ENCODE results near the gene UNC45B.
"Not testable (repeated sequence)": the region's sequence is repeated elsewhere in the genome, so short reads cannot be mapped to it uniquely, and the experiment has no call there.

Gene UNC45B

DNA sequence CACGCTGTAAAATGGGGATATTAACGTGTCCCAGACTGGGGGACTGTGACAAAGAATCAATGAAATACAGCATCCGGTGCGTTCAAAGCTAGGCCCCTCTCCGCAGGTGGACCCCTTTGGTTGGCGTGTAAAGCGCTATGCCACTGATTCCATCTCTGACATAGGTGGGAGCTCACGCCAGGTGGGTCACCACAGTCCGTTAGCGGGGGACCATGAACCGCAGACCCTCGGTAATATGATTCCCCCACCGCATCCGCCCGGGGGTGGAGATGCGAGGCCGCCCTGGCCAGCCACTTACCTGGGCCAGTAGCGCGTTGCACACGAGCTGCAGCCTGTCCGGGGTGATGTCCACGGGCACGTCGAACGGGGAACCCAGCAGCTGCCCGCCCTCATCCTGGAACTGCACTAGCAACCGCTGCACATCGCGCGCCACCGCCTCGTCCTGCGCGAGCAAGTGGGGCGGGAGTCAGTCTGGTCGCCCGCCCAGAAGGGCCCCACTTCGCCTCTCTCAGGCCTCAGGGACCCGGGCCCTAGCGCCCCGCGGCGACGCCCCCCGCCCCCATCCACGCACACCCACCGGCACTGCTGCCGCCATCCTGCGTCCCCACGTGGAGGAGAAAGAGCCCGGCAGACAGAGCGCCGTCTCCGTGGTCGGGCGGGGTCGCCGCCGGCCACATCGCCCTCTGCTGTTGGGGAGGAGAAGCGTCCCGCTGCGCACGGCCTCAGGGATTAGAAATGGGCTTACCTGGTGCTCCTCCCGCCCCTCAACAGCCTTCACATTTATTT lies 5.7 kb upstream of the UNC45B start, which contains the start of gene NLE1:
TSS of gene NLE1 (minus strand) at position 623 of the 786 bp plus-strand sequence. CDS start at position 595, 28 bp downstream.
- Histone ChIP-seq H3K4me3 (ENCODE audit: insufficient read depth, low read depth, low read length) (peak within 1 kb of the TSS; percentile 98), H3K4me1 (ENCODE audit: control insufficient read depth, insufficient read depth, low read length) (no peaks in the 10 kb centered on the region), H3K27ac (ENCODE audit: insufficient read depth, low read depth, low read length, poor library complexity, severe bottlenecking) (no peak within 1 kb of the TSS), H3K9me3 (ENCODE audit: control insufficient read depth, low read length) (no peaks in the 10 kb centered on the region), H3K36me3 (ENCODE audit: control insufficient read depth, insufficient read depth, low read length) (peaks cover 23% of the 10 kb centered on the region), H3K27me3 (ENCODE audit: control insufficient read depth, insufficient read depth, low read length, poor library complexity, severe bottlenecking) (no peaks in the 10 kb centered on the region)
- WGBS, 2 experiments = 0% methylated on average over 65 of the region's 65 CpGs

DNA sequence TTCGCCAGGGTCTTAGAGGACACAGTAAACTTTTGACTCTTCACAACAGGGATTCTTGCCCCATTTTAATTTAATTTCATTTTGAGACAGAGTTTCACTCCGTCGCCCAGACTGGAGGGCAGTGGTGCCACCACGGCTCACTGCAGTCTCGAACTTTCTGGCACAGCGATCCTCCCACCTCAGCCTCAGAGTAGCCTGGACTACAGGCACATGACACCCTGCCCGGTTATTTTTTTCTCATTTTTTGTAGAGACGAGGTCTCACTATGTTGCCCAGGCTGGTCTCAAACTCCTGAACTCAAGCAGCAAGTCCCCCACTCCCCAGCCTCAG lies 5.2 kb upstream of the UNC45B start:
- H3K36me3 ChIP-seq (ENCODE audit: control insufficient read depth, insufficient read depth, low read length) = peaks cover 20% of the 10 kb centered on the region
- peak overlapping the region; percentile 98 for H3K4me3 ChIP-seq (ENCODE audit: insufficient read depth, low read depth, low read length)
- 75 to 77% methylated on average over 8 of the region's 8 CpGs for WGBS, 2 experiments
- H3K4me1 ChIP-seq (ENCODE audit: control insufficient read depth, insufficient read depth, low read length) = no peaks in the 10 kb centered on the region
- H3K9me3 ChIP-seq (ENCODE audit: control insufficient read depth, low read length) = no peaks in the 10 kb centered on the region
- H3K27me3 ChIP-seq (ENCODE audit: control insufficient read depth, insufficient read depth, low read length, poor library complexity, severe bottlenecking) = no peaks in the 10 kb centered on the region
- no peak overlapping the region for H3K27ac ChIP-seq (ENCODE audit: insufficient read depth, low read depth, low read length, poor library complexity, severe bottlenecking)

DNA sequence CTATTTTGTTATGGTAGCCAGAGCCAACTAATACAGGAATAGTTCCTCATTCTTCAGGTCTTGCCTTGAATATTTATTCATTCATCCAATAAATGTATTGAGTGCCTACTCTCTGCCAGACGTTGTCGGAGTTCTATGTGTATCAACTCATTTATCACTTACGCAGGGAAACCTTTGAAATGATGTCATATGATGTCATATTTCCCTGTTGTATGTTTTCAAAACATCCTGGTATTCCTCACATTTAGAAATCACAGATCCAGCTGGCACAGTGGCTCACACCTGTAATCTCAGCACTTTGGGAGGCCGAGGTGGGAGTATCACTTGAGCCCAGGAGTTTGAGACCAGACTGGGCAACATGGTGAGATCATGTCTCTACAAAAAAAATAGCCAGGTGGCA lies 2.8 kb upstream of the UNC45B start:
- no peaks in the 10 kb centered on the region for H3K4me1 ChIP-seq (ENCODE audit: control insufficient read depth, insufficient read depth, low read length)
- no peak overlapping the region for H3K27ac ChIP-seq (ENCODE audit: insufficient read depth, low read depth, low read length, poor library complexity, severe bottlenecking)
- H3K9me3 ChIP-seq (ENCODE audit: control insufficient read depth, low read length) = no peaks in the 10 kb centered on the region
- H3K27me3 ChIP-seq (ENCODE audit: control insufficient read depth, insufficient read depth, low read length, poor library complexity, severe bottlenecking) = no peaks in the 10 kb centered on the region
- H3K36me3 ChIP-seq (ENCODE audit: control insufficient read depth, insufficient read depth, low read length) = no peaks in the 10 kb centered on the region
- no peak overlapping the region for H3K4me3 ChIP-seq (ENCODE audit: insufficient read depth, low read depth, low read length)
- 90 to 96% methylated on average over 4 of the region's 4 CpGs for WGBS, 2 experiments

DNA sequence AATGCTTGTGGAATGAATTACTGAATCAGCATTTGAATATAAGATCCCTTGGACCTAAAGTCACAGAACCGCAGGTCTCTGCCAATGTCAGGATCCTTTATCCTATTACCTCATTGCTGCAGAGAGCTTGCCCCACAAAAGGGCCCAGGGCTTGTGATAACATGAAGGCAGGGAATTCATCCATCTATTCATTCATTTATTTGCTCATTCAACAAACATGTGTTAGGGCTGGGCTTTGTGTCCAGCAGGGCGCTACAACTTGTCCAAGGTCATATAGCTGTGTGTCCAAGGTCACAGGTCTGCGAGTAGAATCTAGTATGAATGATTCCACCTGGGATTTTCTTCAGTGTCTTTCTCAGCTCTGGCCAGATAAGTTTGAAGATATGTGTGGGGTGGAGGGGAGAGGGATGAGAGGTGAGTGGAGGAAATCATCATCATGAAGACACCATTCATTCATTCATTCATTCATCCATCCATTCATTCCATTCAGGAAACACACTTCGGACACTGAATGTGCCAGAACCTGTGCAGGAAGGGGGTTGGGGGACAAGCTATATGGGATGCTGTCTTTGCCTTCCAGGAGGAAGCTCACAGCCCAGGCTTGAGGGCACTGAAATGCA lies 1.3 kb upstream of the UNC45B start:
- H3K27ac ChIP-seq (ENCODE audit: insufficient read depth, low read depth, low read length, poor library complexity, severe bottlenecking) = no peak overlapping the region
- H3K4me3 ChIP-seq (ENCODE audit: insufficient read depth, low read depth, low read length) = no peak overlapping the region
- H3K9me3 ChIP-seq (ENCODE audit: control insufficient read depth, low read length) = no peaks in the 10 kb centered on the region
- WGBS, 2 experiments = 84 to 93% methylated on average over 4 of the region's 4 CpGs
- H3K36me3 ChIP-seq (ENCODE audit: control insufficient read depth, insufficient read depth, low read length) = no peaks in the 10 kb centered on the region
- no peaks in the 10 kb centered on the region for H3K27me3 ChIP-seq (ENCODE audit: control insufficient read depth, insufficient read depth, low read length, poor library complexity, severe bottlenecking)
- H3K4me1 ChIP-seq (ENCODE audit: control insufficient read depth, insufficient read depth, low read length) = no peaks in the 10 kb centered on the region

DNA sequence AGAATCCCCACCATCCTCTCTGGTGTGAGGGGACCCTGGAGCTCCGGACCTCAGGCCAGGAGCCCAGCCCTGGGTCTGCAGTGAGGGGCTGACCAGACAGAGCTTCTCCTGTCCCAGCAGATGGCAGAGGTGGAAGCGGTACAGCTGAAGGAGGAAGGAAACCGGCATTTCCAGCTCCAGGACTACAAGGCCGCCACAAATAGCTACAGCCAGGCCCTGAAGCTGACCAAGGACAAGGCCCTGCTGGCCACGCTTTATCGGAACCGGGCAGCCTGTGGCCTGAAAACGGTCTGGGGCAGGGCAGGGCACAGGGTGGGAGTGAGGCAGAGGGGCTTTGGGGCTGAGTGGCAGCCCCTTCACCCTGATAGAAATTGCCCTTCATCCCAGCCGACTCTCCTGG lies 527 bp downstream of the UNC45B start:
- no peak overlapping the region for H3K4me3 ChIP-seq (ENCODE audit: insufficient read depth, low read depth, low read length)

DNA sequence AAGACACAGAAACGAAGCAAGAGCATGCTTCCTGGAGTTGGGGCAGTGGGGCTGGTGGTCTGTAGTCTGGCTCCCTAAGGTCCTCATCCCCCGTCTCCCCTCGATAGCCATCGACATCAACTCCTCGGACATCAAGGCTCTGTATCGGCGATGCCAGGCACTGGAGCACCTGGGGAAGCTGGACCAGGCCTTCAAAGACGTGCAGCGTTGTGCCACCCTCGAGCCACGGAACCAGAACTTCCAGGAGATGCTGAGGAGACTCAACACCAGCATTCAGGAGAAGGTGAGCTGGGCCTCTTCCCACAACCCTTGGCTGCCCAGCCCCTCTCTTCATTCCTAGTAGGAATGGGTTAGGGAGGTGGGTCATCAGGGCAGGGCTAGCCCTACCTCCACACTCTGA lies 2.3 kb downstream of the UNC45B start:
- Histone ChIP-seq H3K36me3 (ENCODE audit: control insufficient read depth, insufficient read depth, low read length) (no peaks in the 10 kb centered on the region), H3K4me1 (ENCODE audit: control insufficient read depth, insufficient read depth, low read length) (no peaks in the 10 kb centered on the region), H3K27me3 (ENCODE audit: control insufficient read depth, insufficient read depth, low read length, poor library complexity, severe bottlenecking) (no peaks in the 10 kb centered on the region), H3K27ac (ENCODE audit: insufficient read depth, low read depth, low read length, poor library complexity, severe bottlenecking) (no peak overlapping the region), H3K4me3 (ENCODE audit: insufficient read depth, low read depth, low read length) (no peak overlapping the region), H3K9me3 (ENCODE audit: control insufficient read depth, low read length) (no peaks in the 10 kb centered on the region)
- 94 to 95% methylated on average over 11 of the region's 11 CpGs for WGBS, 2 experiments

More for the DNA sequence above, 527 bp downstream of the UNC45B start:
- WGBS, 2 experiments = 91 to 93% methylated on average over 9 of the region's 9 CpGs
- Histone ChIP-seq H3K27me3 (ENCODE audit: control insufficient read depth, insufficient read depth, low read length, poor library complexity, severe bottlenecking) (no peaks in the 10 kb centered on the region), H3K27ac (ENCODE audit: insufficient read depth, low read depth, low read length, poor library complexity, severe bottlenecking) (no peak overlapping the region), H3K36me3 (ENCODE audit: control insufficient read depth, insufficient read depth, low read length) (no peaks in the 10 kb centered on the region), H3K4me1 (ENCODE audit: control insufficient read depth, insufficient read depth, low read length) (no peaks in the 10 kb centered on the region), H3K9me3 (ENCODE audit: control insufficient read depth, low read length) (no peaks in the 10 kb centered on the region)

DNA sequence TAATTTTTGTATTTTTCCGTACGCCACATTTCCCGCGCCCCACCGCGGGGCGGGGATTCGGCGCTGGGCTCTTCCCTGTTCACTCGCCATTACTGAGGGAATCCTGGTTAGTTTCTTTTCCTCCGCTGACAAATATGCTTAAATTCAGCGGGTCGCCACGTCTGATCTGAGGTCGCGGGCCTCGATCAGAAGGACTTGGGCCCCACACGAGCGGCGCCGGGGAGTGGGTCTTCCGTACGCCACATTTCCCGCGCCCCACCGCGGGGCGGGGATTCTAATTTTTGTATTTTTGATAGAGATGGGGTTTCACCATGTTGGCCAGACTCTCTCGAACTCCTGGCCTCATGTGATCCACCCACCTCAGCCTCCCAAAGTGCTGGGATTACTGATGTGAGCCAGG lies 3.5 kb downstream of the UNC45B start:
- H3K9me3 ChIP-seq (ENCODE audit: control insufficient read depth, low read length) = not testable (repeated sequence)

DNA sequence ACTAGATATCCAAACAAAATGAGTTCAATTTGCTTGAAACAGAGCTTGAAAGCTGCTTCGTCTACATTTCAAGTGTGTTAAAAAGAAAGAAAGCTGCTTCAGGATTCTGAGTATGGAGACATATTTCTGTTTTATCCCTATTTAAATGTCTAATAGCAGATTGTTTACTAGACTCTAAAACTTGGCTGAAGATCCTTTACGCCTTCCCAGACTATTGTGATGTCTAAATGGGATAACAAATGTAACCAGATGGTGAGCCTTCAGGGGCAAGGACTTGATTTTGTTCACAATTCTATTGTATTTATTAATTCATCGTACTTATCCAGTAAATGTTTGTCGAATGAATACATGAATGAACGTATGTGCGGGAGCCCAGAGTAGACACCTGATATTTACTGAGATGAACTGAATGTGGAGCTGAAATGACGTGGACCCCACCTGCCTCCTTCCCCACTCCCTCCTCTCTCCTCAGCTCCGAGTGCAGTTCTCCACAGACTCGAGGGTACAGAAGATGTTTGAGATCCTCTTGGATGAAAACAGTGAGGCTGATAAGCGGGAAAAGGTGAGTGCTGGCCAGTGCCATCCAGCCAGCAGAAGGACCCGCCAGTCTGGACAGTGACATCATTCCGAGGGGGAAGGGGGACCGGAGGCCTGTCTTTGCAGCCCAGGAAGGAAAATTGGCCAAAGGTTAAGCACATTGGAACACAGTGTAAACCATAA lies 5.0 kb downstream of the UNC45B start:
- WGBS, 2 experiments = 90 to 93% methylated on average over 13 of the region's 13 CpGs
- Histone ChIP-seq H3K4me1 (ENCODE audit: control insufficient read depth, insufficient read depth, low read length) (no peaks in the 10 kb centered on the region), H3K4me3 (ENCODE audit: insufficient read depth, low read depth, low read length) (no peak overlapping the region), H3K36me3 (ENCODE audit: control insufficient read depth, insufficient read depth, low read length) (no peaks in the 10 kb centered on the region), H3K27ac (ENCODE audit: insufficient read depth, low read depth, low read length, poor library complexity, severe bottlenecking) (no peak overlapping the region), H3K27me3 (ENCODE audit: control insufficient read depth, insufficient read depth, low read length, poor library complexity, severe bottlenecking) (no peaks in the 10 kb centered on the region), H3K9me3 (ENCODE audit: control insufficient read depth, low read length) (no peaks in the 10 kb centered on the region)

More for the DNA sequence above, 3.5 kb downstream of the UNC45B start:
- H3K4me3 ChIP-seq (ENCODE audit: insufficient read depth, low read depth, low read length); H3K36me3 ChIP-seq (ENCODE audit: control insufficient read depth, insufficient read depth, low read length); H3K27ac ChIP-seq (ENCODE audit: insufficient read depth, low read depth, low read length, poor library complexity, severe bottlenecking); H3K4me1 ChIP-seq (ENCODE audit: control insufficient read depth, insufficient read depth, low read length); H3K27me3 ChIP-seq (ENCODE audit: control insufficient read depth, insufficient read depth, low read length, poor library complexity, severe bottlenecking): not testable (repeated sequence)
- 96% methylated on average over 29 of the region's 29 CpGs for WGBS, 2 experiments

DNA sequence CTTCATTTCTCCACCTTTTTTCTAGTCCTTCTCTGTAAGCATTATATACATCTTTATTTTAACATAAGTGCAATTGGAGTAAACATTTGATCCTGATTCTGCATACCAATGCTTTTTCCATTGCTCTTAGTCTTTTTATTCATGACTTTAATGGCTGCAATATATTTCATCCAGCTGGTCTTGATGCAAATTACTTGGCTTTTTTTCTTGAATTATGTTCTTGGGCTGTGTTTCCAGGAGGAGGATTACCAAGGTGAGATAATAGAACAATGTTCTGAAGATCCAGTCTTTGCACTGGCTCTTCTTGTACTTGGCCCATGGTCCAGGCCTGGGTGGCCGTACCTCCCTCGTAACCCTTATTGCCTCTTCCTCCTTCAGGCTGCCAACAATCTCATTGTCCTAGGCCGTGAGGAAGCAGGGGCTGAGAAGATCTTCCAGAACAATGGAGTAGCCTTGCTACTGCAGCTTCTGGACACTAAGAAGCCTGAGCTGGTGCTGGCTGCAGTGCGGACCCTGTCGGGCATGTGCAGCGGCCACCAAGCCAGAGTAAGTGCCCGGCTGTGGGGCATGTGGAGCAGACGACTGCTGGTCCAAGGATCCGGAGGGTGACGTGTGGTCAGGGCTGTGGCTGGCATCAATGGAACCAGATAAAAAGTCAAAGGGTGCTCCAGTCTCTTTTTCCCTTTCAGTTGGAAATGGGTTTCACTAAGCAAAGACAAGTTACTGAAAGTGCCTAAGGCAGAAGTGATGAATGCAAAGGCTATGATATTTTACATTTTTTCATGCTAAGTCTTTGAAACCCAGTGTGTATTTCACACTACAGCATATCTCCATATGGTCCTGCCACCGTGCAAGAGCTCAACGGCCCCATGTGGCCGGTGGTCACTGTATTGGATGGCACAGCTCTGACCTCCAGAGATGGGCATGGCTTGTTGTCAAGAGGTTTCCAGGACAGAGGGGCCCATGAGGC lies 6.9 kb downstream of the UNC45B start:
- no peaks in the 10 kb centered on the region for H3K27me3 ChIP-seq (ENCODE audit: control insufficient read depth, insufficient read depth, low read length, poor library complexity, severe bottlenecking)
- no peak overlapping the region for H3K4me3 ChIP-seq (ENCODE audit: insufficient read depth, low read depth, low read length)
- H3K36me3 ChIP-seq (ENCODE audit: control insufficient read depth, insufficient read depth, low read length) = no peaks in the 10 kb centered on the region
- 92 to 95% methylated on average over 13 of the region's 13 CpGs for WGBS, 2 experiments
- no peaks in the 10 kb centered on the region for H3K4me1 ChIP-seq (ENCODE audit: control insufficient read depth, insufficient read depth, low read length)
- no peak overlapping the region for H3K27ac ChIP-seq (ENCODE audit: insufficient read depth, low read depth, low read length, poor library complexity, severe bottlenecking)
- H3K9me3 ChIP-seq (ENCODE audit: control insufficient read depth, low read length) = no peaks in the 10 kb centered on the region

All from ectodermal cell (in vitro differentiated cells).